AG04449 (cell line): Measurements from ENCODE around the gene EHD1.

ENCODE experiments used
- CTCF ChIA-PET: fragments of 350-600 bp; formaldehyde crosslinking; extraction: SDS; loops from one replicate; lab custom pipeline; 2021; ENCODE audit warnings: antibody characterized with exemption; lab: Yijun Ruan, JAX
- POLR2A ChIA-PET: fragments of 400-600, 350-600 bp; formaldehyde crosslinking; extraction: SDS; loops from one replicate; lab custom pipeline; 2020; ENCODE audit warnings: antibody characterized with exemption, inconsistent platforms; lab: Yijun Ruan, JAX
- DNase-seq: peaks from one replicate; pipeline ENCODE4 v3.0.0-alpha.2; 2010; ENCODE audit warnings: low read depth, low spot score
- H3K4me3 ChIP-seq: 2 replicates; pipeline ENCODE4 v1.5.1; 2011; ENCODE audit warnings: low read depth, mild to moderate bottlenecking, control low read depth, low read length
- TF ChIP-seq, protein P1 (sequence below): IDR thresholded peaks from one replicate; pipeline ENCODE4 v1.5.1; 2011; ENCODE audit warnings: mild to moderate bottlenecking, moderate library complexity, low read length, control low read depth, inconsistent platforms; ENCODE audit not compliant: insufficient read depth; ENCODE audit errors: missing control alignments

Gene EHD1

GRCh38 chr11:64803846-64804345 lies 74.5 kb downstream of the EHD1 start:
- H3K4me3 ChIP-seq: peak overlapping the region; percentile 75
- ChIA-PET POLR2A (interaction anchor here (0.5 to 0.6 kb wide), 2 partner anchors 25 to 123 kb away, joined by 3 to 4 read pairs; no protein-coding TSS in a partner anchor), CTCF (interaction anchor here (0.7 to 1.9 kb wide), 7 partner anchors 10 to 309 kb away, joined by 3 to 5 read pairs (median 4); no protein-coding TSS in a partner anchor)
- TF ChIP-seq, protein P1, sequence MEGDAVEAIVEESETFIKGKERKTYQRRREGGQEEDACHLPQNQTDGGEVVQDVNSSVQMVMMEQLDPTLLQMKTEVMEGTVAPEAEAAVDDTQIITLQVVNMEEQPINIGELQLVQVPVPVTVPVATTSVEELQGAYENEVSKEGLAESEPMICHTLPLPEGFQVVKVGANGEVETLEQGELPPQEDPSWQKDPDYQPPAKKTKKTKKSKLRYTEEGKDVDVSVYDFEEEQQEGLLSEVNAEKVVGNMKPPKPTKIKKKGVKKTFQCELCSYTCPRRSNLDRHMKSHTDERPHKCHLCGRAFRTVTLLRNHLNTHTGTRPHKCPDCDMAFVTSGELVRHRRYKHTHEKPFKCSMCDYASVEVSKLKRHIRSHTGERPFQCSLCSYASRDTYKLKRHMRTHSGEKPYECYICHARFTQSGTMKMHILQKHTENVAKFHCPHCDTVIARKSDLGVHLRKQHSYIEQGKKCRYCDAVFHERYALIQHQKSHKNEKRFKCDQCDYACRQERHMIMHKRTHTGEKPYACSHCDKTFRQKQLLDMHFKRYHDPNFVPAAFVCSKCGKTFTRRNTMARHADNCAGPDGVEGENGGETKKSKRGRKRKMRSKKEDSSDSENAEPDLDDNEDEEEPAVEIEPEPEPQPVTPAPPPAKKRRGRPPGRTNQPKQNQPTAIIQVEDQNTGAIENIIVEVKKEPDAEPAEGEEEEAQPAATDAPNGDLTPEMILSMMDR: no peak
- no peak for DNase-seq

DNA sequence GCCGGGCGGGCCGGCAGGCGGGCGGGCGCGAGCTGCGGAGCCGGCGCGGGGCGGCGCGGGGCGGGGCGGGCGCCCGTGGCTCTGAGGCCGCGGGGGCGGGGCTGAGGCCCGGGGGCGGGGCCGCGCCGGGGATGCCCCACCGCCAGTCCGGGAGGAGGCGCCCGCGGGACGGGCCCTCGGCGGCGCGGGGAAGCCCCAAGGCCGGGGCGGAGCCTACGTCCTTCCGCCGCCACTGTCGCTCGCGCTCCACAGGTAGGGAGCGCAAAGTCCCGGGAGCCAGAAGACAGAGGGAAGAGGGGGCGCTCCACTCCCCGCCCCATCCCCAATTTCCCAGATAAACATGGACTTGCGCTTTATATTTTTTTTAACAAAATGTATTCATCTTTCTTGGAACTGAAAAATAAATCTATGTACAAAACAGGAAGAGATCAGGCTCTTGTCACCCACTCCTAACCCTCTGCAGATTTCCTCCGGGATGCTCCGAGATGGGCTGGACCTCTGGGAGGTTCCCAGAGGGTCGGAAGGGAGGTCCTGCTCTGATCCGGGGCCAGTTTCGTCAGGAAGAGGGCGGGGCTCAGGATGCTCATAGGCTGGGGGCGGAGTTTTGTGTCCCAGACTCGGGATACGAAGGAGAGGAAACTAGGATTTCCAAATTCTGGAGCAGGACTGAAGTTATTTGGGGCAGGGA lies 75.1 kb downstream of the EHD1 start, which contains the start of gene MAP4K2:
Gene MAP4K2, minus strand, starts transcription at position 57 of the 688 bp plus-strand sequence. CDS start 65 bp downstream, outside the sequence.
- no peak for DNase-seq
- H3K4me3 ChIP-seq: peak within 1 kb of the TSS; percentile 75
- ChIA-PET CTCF (interaction anchor here (0.7 to 2.6 kb wide), 12 partner anchors 10 to 310 kb away, joined by 3 to 16 read pairs (median 4); no protein-coding TSS in a partner anchor), POLR2A (interaction anchor here (0.5 kb wide), 1 partner anchor 24 kb away, joined by 4 read pairs; no protein-coding TSS in a partner anchor)
- TF ChIP-seq, protein P1: peak; percentile 38

DNA sequence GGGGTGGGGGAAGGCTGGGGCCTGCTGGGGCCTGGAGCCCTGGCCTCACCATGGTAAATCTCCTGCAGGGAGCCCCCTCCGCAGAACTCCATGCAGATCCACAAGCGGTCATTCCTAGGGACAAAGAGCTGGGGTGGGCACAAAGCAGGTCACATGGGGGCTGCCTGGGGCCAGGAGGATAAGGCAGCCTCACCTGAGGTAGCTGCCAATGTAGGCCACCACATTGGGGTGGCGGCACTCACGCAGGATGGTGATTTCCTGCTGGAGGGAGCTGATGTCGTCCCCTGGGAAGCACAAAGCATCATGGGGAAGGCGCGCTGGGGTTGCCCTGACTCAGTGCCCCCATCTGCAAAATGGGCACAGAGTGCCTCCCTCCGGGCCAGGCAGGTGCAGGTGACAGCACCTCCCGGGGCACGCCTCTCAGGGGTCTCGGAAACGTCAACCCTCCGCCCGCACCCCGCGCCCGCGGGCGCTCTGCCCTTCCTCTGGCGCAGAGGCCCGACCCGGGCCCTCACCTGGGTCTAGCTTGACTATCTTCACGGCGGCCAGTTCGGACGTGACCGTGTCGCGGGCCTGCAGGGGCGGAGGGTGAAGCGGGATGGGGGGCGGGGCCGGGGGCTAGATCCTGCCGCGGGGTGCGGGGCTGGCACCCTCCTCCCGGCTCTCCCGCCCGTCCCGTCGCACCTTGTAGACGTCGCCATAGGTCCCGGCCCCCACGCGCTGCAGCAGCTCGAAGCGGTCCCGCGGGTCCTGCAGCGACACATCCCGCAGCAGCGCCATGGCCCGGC lies 75.9 kb downstream of the EHD1 start:
- TF ChIP-seq, protein P1: no peak
- CTCF ChIA-PET: interaction anchor here (0.9 to 2.6 kb wide), 10 partner anchors 9 to 116 kb away, joined by 3 to 16 read pairs (median 4); no protein-coding TSS in a partner anchor
- DNase-seq: no peak
- POLR2A ChIA-PET: interaction anchor here (0.6 kb wide), 1 partner anchor 532 kb away, joined by 3 read pairs; no protein-coding TSS in a partner anchor
- H3K4me3 ChIP-seq: peak overlapping the region; percentile 66
